Panc1 (cell line): ENCODE measurements around the gene ELOB. TPM values are rescaled to one million over a fixed set of nuclear protein-coding genes. Genes with fewer than 3 reads are reported as not detected.

Source experiments
- ATAC-seq: fragments of 200-7000 bp; cut with Tn5 transposase; 2 replicates; pipeline ENCODE4 v1.9.1; 2020; ENCODE audit warnings: mild to moderate bottlenecking, moderate library complexity
- BruUV-seq: library from RNA; stranded (reverse); fragments of 400-500 nt; replicated peaks from 2 replicates; lab custom pipeline; 2021; lab: Mats Ljungman, UMichigan
- CTCF ChIA-PET: fragments of 300-600 bp; sonication (Branson Sonifier 250); formaldehyde crosslinking; loops from one replicate; lab custom pipeline; 2022; ENCODE audit warnings: antibody characterized with exemption; lab: Charles Lee
- POLR2A ChIA-PET: fragments of 300-600 bp; sonication (Branson Sonifier 250); formaldehyde crosslinking; loops from one replicate; lab custom pipeline; 2022; ENCODE audit warnings: antibody characterized with exemption; lab: Charles Lee
- DNase-seq: peaks from one replicate; pipeline ENCODE4 v3.0.0-alpha.2; 2010; ENCODE audit warnings: low read depth, low spot score
- H3K27ac ChIP-seq: 2 replicates; pipeline ENCODE4 v1.5.1; 2011; ENCODE audit warnings: mild to moderate bottlenecking, low read length, inconsistent platforms
- H3K27me3 ChIP-seq: fragments of 200-500 bp; sonication (Bioruptor generic); 2 replicates; pipeline ENCODE4 v1.6.0; 2014; ENCODE audit warnings: low read length, inconsistent platforms; ENCODE audit not compliant: control insufficient read depth, insufficient read depth
- H3K36me3 ChIP-seq: fragments of 200-500 bp; sonication (Bioruptor generic); 2 replicates; pipeline ENCODE4 v1.5.1; 2014; ENCODE audit warnings: inconsistent platforms, mild to moderate bottlenecking, low read length, moderate library complexity; ENCODE audit not compliant: control insufficient read depth, insufficient read depth
- H3K4me1 ChIP-seq: 2 replicates; pipeline ENCODE4 v1.5.1; 2011; ENCODE audit warnings: inconsistent platforms, mild to moderate bottlenecking, low read length, moderate library complexity; ENCODE audit not compliant: control insufficient read depth, insufficient read depth
- H3K4me3 ChIP-seq, 2 experiments: 2 replicates each; pipeline ENCODE4 v1.5.1; 2011 to 2012; ENCODE audit warnings: low read depth in 2 of 2, low read length in 2 of 2, mild to moderate bottlenecking in 2 of 2, inconsistent platforms in 1 of 2, moderate library complexity in 1 of 2
- H3K9me3 ChIP-seq: fragments of 200-500 bp; sonication (Bioruptor generic); 2 replicates; pipeline ENCODE4 v1.5.1; 2014; ENCODE audit warnings: low read depth, mild to moderate bottlenecking, inconsistent platforms, low read length, moderate library complexity; ENCODE audit not compliant: control insufficient read depth, insufficient read depth
- CTCF ChIP-seq: fragments of 450-650 bp; IDR thresholded peaks from 2 replicates; pipeline ENCODE4 v1.5.1; 2017; ENCODE audit warnings: mild to moderate bottlenecking
- POLR2AphosphoS5 ChIP-seq: IDR thresholded peaks from 2 replicates; pipeline ENCODE4 v1.6.1; 2012; ENCODE audit warnings: mild to moderate bottlenecking, low read depth, low read length, moderate library complexity
- REST ChIP-seq, 2 experiments: IDR thresholded peaks; 2 replicates each; pipeline ENCODE4 v1.6.1; 2011 to 2012; ENCODE audit warnings: low read depth in 2 of 2, control low read depth in 1 of 2, low read length in 1 of 2, mild to moderate bottlenecking in 1 of 2, moderate library complexity in 1 of 2; ENCODE audit not compliant: insufficient read depth in 1 of 2
- SIN3A ChIP-seq: IDR thresholded peaks from 2 replicates; pipeline ENCODE4 v1.6.1; 2012; ENCODE audit warnings: low read depth, mild to moderate bottlenecking, low read length, moderate library complexity, borderline replicate concordance; ENCODE audit not compliant: insufficient read depth
- TCF7L2 ChIP-seq: IDR thresholded peaks from 2 replicates; pipeline ENCODE4 v1.6.1; 2011; ENCODE audit warnings: mild to moderate bottlenecking, low read depth, low read length, inconsistent platforms
- in situ Hi-C: cut with HindIII; loops from 2 replicates; pipeline ENCODE4 v1.10.0; 2016; ENCODE audit warnings: low sequenced_read_pairs, low pct_unique_long_range_greater_than_20kb
- intact Hi-C: fragments of 100-400 bp; cut with micrococcal nuclease; formaldehyde crosslinking; loops from one replicate; pipeline ENCODE4 v1.10.0; 2022; ENCODE audit not compliant: unreplicated experiment
- total RNA-seq: library from RNA; stranded (reverse); gene quantifications from one replicate; pipeline ENCODE4 v1.2.1, GENCODE V29; 2021; ENCODE audit not compliant: unreplicated experiment

The ELOB gene
- total RNA-seq, 1 experiment from 2014 or later = 642 TPM

DNA sequence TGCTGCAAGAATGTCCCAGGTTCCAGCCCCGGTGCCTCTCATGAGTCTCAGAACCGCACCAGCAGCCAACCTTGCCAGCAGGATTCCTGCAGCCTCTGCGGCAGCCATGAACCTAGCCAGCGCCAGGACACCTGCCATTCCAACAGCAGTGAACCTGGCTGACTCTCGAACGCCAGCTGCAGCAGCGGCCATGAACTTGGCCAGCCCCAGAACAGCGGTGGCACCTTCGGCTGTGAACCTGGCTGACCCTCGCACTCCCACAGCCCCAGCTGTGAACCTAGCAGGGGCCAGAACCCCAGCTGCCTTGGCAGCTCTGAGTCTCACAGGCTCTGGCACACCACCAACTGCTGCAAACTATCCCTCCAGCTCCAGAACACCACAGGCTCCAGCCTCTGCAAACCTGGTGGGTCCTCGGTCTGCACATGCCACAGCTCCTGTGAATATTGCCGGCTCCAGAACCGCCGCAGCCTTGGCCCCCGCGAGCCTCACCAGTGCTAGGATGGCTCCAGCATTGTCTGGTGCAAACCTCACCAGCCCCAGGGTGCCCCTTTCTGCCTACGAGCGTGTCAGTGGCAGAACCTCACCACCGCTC lies 9.8 kb downstream of the ELOB start:
- H3K4me1 ChIP-seq = peaks cover 59% of the 10 kb centered on the region
- DNase-seq (no peak), ATAC-seq (no peak)
- no TSS peak for BruUV-seq
- CTCF ChIA-PET = no interaction called here
- in situ Hi-C loops (no loop called here), intact Hi-C loops (no loop called here)
- H3K27ac ChIP-seq = peak overlapping the region; percentile 98
- H3K36me3 ChIP-seq = peaks cover 28% of the 10 kb centered on the region
- no peak overlapping the region for H3K4me3 ChIP-seq
- POLR2A ChIA-PET = no interaction called here
- no peaks in the 10 kb centered on the region; the same call in 1 of the 2 replicates for H3K9me3 ChIP-seq
- TF ChIP-seq REST (IDR thresholded peaks at IDR 0.05; ENCODE audit: insufficient read depth in 1 of 2, low read depth in 2 of 2, low read length in 1 of 2) (no peak), SIN3A (no peak), POLR2AphosphoS5 (no peak), TCF7L2 (no peak), CTCF (no peak)
- H3K27me3 ChIP-seq = no peaks in the 10 kb centered on the region

DNA sequence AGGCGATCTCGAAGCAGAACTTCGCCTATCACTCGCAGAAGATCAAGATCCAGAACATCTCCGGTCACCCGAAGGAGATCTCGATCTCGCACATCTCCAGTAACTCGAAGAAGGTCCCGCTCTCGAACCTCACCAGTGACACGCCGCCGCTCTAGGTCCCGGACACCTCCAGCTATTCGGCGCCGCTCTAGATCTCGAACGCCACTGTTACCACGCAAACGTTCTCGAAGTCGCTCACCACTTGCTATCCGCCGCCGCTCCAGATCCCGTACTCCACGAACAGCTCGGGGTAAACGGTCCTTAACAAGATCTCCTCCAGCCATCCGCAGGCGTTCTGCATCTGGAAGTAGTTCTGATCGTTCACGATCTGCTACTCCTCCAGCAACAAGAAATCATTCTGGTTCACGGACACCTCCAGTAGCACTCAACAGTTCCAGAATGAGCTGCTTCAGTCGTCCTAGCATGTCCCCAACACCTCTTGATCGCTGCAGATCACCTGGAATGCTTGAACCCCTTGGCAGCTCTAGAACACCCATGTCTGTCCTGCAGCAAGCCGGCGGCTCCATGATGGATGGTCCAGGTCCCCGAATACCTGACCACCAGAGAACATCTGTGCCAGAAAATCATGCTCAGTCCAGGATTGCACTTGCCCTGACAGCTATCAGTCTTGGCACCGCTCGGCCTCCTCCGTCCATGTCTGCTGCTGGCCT lies 10.5 kb downstream of the ELOB start:
- H3K27ac ChIP-seq = peak overlapping the region; percentile 98; the same call in 1 of the 2 replicates
- H3K27me3 ChIP-seq = no peaks in the 10 kb centered on the region
- BruUV-seq = no TSS peak
- H3K4me1 ChIP-seq = peaks cover 52% of the 10 kb centered on the region
- CTCF ChIA-PET = no interaction called here
- POLR2A ChIA-PET = no interaction called here
- intact Hi-C loops = no loop called here
- H3K36me3 ChIP-seq = peaks cover 34% of the 10 kb centered on the region
- H3K4me3 ChIP-seq = no peak overlapping the region
- in situ Hi-C loops = no loop called here
- ATAC-seq = no peak
- no peaks in the 10 kb centered on the region; the same call in 1 of the 2 replicates for H3K9me3 ChIP-seq
- DNase-seq = no peak
- TF ChIP-seq POLR2AphosphoS5 (no peak), CTCF (no peak), REST (IDR thresholded peaks at IDR 0.05; ENCODE audit: insufficient read depth in 1 of 2, low read depth in 2 of 2, low read length in 1 of 2) (no peak), TCF7L2 (no peak), SIN3A (no peak)
